Neural progenitor cell (in vitro differentiated cells): ENCODE data around the gene AP3B2. TPM values are rescaled to one million over a fixed set of nuclear protein-coding genes. Genes with fewer than 3 reads are reported as not detected.

Experiments used
- DNase-seq: peaks from one replicate; pipeline ENCODE4 v3.0.0-alpha.2; 2016; ENCODE audit warnings: low spot score
- H2AFZ ChIP-seq: fragments of 200-600 bp; sonication (generic); replicated peaks from 2 replicates; pipeline ENCODE4 v1.6.1; 2016; ENCODE audit warnings: antibody characterized with exemption
- H3F3A ChIP-seq: fragments of 200-600 bp; sonication (generic); 2 replicates; pipeline ENCODE4 v1.6.1; 2016; ENCODE audit warnings: antibody characterized with exemption, low read depth
- H3K27ac ChIP-seq: fragments of 200-600 bp; sonication (generic); 2 replicates; pipeline ENCODE4 v1.5.1; 2016; ENCODE audit warnings: mild to moderate bottlenecking
- H3K27me3 ChIP-seq: fragments of 200-600 bp; sonication (generic); 2 replicates; pipeline ENCODE4 v1.6.1; 2016; ENCODE audit warnings: mild to moderate bottlenecking, moderate library complexity
- H3K36me3 ChIP-seq: fragments of 200-600 bp; sonication (generic); 2 replicates; pipeline ENCODE4 v1.5.1; 2016
- H3K4me1 ChIP-seq: fragments of 200-600 bp; sonication (generic); 2 replicates; pipeline ENCODE4 v1.6.1; 2016; ENCODE audit warnings: mixed run types
- H3K4me2 ChIP-seq: fragments of 200-600 bp; sonication (generic); 2 replicates; pipeline ENCODE4 v1.6.1; 2016
- H3K4me3 ChIP-seq: fragments of 200-600 bp; sonication (generic); 2 replicates; pipeline ENCODE4 v1.5.1; 2016
- H3K79me2 ChIP-seq: fragments of 200-600 bp; sonication (generic); 2 replicates; pipeline ENCODE4 v1.6.1; 2016; ENCODE audit warnings: low read depth
- H3K9ac ChIP-seq: fragments of 200-600 bp; sonication (generic); 2 replicates; pipeline ENCODE4 v1.6.1; 2016
- H3K9me3 ChIP-seq: fragments of 200-600 bp; sonication (generic); 2 replicates; pipeline ENCODE4 v1.5.1; 2016; ENCODE audit warnings: low read depth
- H4K20me1 ChIP-seq: fragments of 200-600 bp; sonication (generic); 2 replicates; pipeline ENCODE4 v1.6.1; 2016; ENCODE audit warnings: low read depth
- H3K27ac Mint-ChIP-seq: 3 replicates; pipeline ENCODE4 v1.8.0; 2021; ENCODE audit warnings: mixed read lengths
- H3K27me3 Mint-ChIP-seq: 2 replicates; pipeline ENCODE4 v1.8.0; 2022; ENCODE audit warnings: low read depth, mild to moderate bottlenecking, inconsistent platforms, moderate library complexity, mixed read lengths; ENCODE audit not compliant: insufficient read depth
- H3K36me3 Mint-ChIP-seq: 3 replicates; pipeline ENCODE4 v1.8.0; 2021; ENCODE audit warnings: mixed read lengths
- H3K4me1 Mint-ChIP-seq: 3 replicates; pipeline ENCODE4 v1.8.0; 2021; ENCODE audit warnings: mixed read lengths
- H3K4me3 Mint-ChIP-seq: 3 replicates; pipeline ENCODE4 v1.8.0; 2021; ENCODE audit warnings: mild to moderate bottlenecking, moderate library complexity, mixed read lengths
- H3K9me3 Mint-ChIP-seq: 3 replicates; pipeline ENCODE4 v1.8.0; 2020; ENCODE audit warnings: mixed read lengths
- EZH2 ChIP-seq: fragments of 200-600 bp; sonication (generic); IDR thresholded peaks from 2 replicates; pipeline ENCODE4 v1.6.1; 2017; ENCODE audit warnings: antibody characterized with exemption, mild to moderate bottlenecking, moderate library complexity
- EZH2phosphoT487 ChIP-seq: fragments of 200-600 bp; sonication (generic); IDR thresholded peaks from 2 replicates; pipeline ENCODE4 v1.6.1; 2017; ENCODE audit warnings: antibody characterized with exemption
- total RNA-seq: library from RNA; depleted of rRNA; stranded (reverse); fragments of >200 nt; gene quantifications from 2 replicates; pipeline ENCODE4 v1.2.3, GENCODE V29; 2015; ENCODE audit warnings: low replicate concordance
- TF ChIP-seq, protein P1 (sequence below): fragments of 200-600 bp; sonication (generic); IDR thresholded peaks from 2 replicates; pipeline ENCODE4 v1.5.1; 2017; ENCODE audit warnings: antibody characterized with exemption, mild to moderate bottlenecking

Gene AP3B2
- total RNA-seq, 1 donor from 2014 or later, result 0.97 TPM

DNA sequence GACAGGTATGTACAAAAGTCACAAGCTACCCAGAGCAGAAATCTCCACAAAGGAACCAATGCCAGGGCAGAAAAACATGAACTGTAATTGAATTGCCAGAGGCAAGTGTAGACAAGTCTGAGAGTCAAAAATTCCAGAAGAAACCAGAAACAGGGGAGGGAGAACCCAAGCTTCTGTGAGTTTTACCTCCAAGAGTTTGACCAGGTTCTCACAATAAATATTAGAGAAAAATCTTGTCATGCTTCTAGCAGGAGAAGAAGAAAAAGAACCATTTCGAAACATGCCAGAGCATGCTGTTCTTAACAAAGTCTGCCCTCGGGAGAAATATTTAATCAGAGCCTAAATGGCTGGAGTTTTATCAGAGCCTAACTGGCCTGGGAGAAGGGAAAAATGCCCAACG lies 32.5 kb upstream of the AP3B2 start:
- no peak overlapping the region for H3K27ac Mint-ChIP-seq
- no peaks in the 10 kb centered on the region for H3K27me3 ChIP-seq
- H3K4me1 ChIP-seq, result no peaks in the 10 kb centered on the region
- H3K27me3 Mint-ChIP-seq, result peaks cover 2% of the 10 kb centered on the region
- no peaks in the 10 kb centered on the region for H3K4me1 Mint-ChIP-seq
- H3K9me3 Mint-ChIP-seq, result no peaks in the 10 kb centered on the region
- no peak overlapping the region for H3K4me3 ChIP-seq
- H3K9me3 ChIP-seq, result no peaks in the 10 kb centered on the region
- H3K36me3 Mint-ChIP-seq, result no peaks in the 10 kb centered on the region
- H3K79me2 ChIP-seq, result no peaks in the 10 kb centered on the region
- H3K27ac ChIP-seq, result no peak overlapping the region
- no peak overlapping the region for H3K4me3 Mint-ChIP-seq
- DNase-seq, result no peak
- H2AFZ ChIP-seq, result no peak overlapping the region
- TF ChIP-seq, protein P1, sequence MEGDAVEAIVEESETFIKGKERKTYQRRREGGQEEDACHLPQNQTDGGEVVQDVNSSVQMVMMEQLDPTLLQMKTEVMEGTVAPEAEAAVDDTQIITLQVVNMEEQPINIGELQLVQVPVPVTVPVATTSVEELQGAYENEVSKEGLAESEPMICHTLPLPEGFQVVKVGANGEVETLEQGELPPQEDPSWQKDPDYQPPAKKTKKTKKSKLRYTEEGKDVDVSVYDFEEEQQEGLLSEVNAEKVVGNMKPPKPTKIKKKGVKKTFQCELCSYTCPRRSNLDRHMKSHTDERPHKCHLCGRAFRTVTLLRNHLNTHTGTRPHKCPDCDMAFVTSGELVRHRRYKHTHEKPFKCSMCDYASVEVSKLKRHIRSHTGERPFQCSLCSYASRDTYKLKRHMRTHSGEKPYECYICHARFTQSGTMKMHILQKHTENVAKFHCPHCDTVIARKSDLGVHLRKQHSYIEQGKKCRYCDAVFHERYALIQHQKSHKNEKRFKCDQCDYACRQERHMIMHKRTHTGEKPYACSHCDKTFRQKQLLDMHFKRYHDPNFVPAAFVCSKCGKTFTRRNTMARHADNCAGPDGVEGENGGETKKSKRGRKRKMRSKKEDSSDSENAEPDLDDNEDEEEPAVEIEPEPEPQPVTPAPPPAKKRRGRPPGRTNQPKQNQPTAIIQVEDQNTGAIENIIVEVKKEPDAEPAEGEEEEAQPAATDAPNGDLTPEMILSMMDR, result no peak
- TF ChIP-seq EZH2phosphoT487 (no peak), EZH2 (no peak)
- H3K9ac ChIP-seq, result no peak overlapping the region
- no peaks in the 10 kb centered on the region for H3F3A ChIP-seq
- no peaks in the 10 kb centered on the region for H3K36me3 ChIP-seq
- no peak overlapping the region for H3K4me2 ChIP-seq
- H4K20me1 ChIP-seq, result no peaks in the 10 kb centered on the region

DNA sequence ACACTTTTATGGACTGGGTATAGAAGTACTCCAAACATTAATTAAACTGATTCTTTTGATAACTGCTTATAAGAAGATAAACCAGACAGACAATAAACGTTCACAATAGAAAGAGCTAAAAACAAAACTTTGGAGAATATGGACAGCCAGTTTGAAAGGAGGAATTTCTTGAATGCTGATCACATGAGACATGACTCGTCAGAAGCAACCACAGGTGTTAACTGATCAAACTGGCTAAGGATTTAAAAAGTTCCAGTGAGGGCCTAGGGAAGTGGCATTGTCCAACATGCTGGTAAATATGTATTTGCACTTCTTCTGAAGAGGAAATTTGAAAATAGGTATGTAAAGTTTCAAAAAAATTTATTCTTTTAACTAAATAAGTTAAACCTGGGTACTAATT lies 29.4 kb upstream of the AP3B2 start:
- H3F3A ChIP-seq, result no peaks in the 10 kb centered on the region
- Mint-ChIP-seq H3K36me3 (no peaks in the 10 kb centered on the region), H3K4me1 (no peaks in the 10 kb centered on the region), H3K27me3 (no peaks in the 10 kb centered on the region), H3K4me3 (no peak overlapping the region), H3K9me3 (no peaks in the 10 kb centered on the region), H3K27ac (no peak overlapping the region)
- H3K4me3 ChIP-seq, result no peak overlapping the region
- no peak overlapping the region for H3K4me2 ChIP-seq
- DNase-seq, result no peak
- no peaks in the 10 kb centered on the region for H3K27me3 ChIP-seq
- H3K9ac ChIP-seq, result no peak overlapping the region
- H3K36me3 ChIP-seq, result no peaks in the 10 kb centered on the region
- no peaks in the 10 kb centered on the region for H3K4me1 ChIP-seq
- no peak overlapping the region for H2AFZ ChIP-seq
- no peaks in the 10 kb centered on the region for H3K9me3 ChIP-seq
- H4K20me1 ChIP-seq, result no peaks in the 10 kb centered on the region
- TF ChIP-seq EZH2phosphoT487 (no peak), EZH2 (no peak)
- TF ChIP-seq, protein P1, result no peak
- H3K27ac ChIP-seq, result no peak overlapping the region
- H3K79me2 ChIP-seq, result no peaks in the 10 kb centered on the region

DNA sequence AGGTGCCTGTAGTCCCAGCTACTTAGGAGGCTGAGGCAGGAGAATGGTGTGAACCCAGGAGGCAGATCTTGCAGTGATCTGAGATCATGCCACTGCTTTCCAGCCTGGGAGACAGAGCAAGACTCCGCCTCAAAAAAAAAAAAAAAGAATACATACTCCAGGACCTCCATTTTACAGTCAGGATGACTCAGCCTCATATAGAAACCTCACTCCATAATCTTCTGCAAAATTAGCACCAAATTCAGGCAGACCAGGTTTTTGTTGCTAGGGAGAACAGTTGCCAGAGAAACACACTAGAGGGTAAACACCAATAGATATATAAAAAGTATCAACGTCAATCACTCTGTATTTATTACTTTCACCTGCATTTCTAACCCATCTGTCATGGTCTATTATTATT lies 28.3 kb upstream of the AP3B2 start:
- Histone ChIP-seq H3K4me1 (no peaks in the 10 kb centered on the region), H3K4me2 (no peak overlapping the region), H3K4me3 (no peak overlapping the region), H3F3A (no peaks in the 10 kb centered on the region), H3K9ac (no peak overlapping the region), H3K27me3 (no peaks in the 10 kb centered on the region), H2AFZ (no peak overlapping the region), H3K27ac (no peak overlapping the region), H3K79me2 (no peaks in the 10 kb centered on the region), H3K9me3 (no peaks in the 10 kb centered on the region), H3K36me3 (no peaks in the 10 kb centered on the region), H4K20me1 (no peaks in the 10 kb centered on the region)
- Mint-ChIP-seq H3K27ac (no peak overlapping the region), H3K27me3 (no peaks in the 10 kb centered on the region), H3K9me3 (no peaks in the 10 kb centered on the region), H3K4me1 (no peaks in the 10 kb centered on the region), H3K36me3 (no peaks in the 10 kb centered on the region), H3K4me3 (no peak overlapping the region)
- TF ChIP-seq EZH2, result no peak
- TF ChIP-seq, protein P1, result no peak
- no peak for TF ChIP-seq EZH2phosphoT487
- DNase-seq, result no peak

DNA sequence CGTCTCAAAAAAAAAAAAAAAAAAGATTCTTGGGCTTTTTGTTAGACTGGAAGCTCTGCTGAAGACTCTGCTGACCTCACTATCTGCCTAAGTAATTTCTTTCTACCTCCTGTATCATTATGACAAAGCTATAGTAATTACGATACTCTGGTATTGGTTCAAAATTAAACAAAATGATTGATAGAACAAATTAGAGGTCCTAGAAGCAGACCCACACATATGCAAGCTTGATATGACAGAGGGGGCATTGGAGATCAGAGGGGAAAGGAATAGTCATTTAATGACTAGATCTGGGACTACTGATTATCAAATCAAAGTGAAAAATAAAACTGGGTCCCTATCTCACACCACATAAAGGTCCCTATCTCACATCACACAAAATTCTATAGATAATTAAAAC lies 21.9 kb upstream of the AP3B2 start:
- Histone ChIP-seq H2AFZ (no peak overlapping the region), H3K4me3 (no peak overlapping the region), H3K4me2 (no peak overlapping the region), H4K20me1 (no peaks in the 10 kb centered on the region), H3K36me3 (no peaks in the 10 kb centered on the region), H3K9me3 (no peaks in the 10 kb centered on the region), H3K27ac (no peak overlapping the region), H3K79me2 (no peaks in the 10 kb centered on the region), H3K27me3 (no peaks in the 10 kb centered on the region), H3K9ac (no peak overlapping the region), H3F3A (no peaks in the 10 kb centered on the region), H3K4me1 (no peaks in the 10 kb centered on the region)
- no peak for DNase-seq
- Mint-ChIP-seq H3K9me3 (no peaks in the 10 kb centered on the region), H3K27me3 (no peaks in the 10 kb centered on the region), H3K36me3 (peaks cover 3% of the 10 kb centered on the region), H3K27ac (no peak overlapping the region), H3K4me3 (no peak overlapping the region), H3K4me1 (no peaks in the 10 kb centered on the region)
- no peak for TF ChIP-seq EZH2
